CD8-positive, alpha-beta memory T cell (primary cell): ENCODE measurements around the gene MINDY1. TPM values are rescaled to one million over a fixed set of nuclear protein-coding genes. Genes with fewer than 3 reads are reported as not detected.

Experiments
- CTCF ChIA-PET: fragments of 350-600 bp; sonication (Branson Sonifier 250); formaldehyde crosslinking; loops from one replicate; lab custom pipeline; 2021; ENCODE audit warnings: antibody characterized with exemption; lab: Charles Lee
- POLR2A ChIA-PET: fragments of 350-600 bp; sonication (Branson Sonifier 250); formaldehyde crosslinking; loops from one replicate; lab custom pipeline; 2021; ENCODE audit warnings: antibody characterized with exemption; lab: Charles Lee
- DNase-seq, 5 donors: peaks; one replicate each; pipeline versions ENCODE4 v3.0.0 to v3.0.0-alpha.2; 2020 to 2022; ENCODE audit warnings: mixed read lengths in 1 of 5
- H3K27ac ChIP-seq: one replicate; pipeline ENCODE4 v1.7.0; 2013; ENCODE audit warnings: low read depth, mild to moderate bottlenecking, low read length, moderate library complexity
- H3K27me3 ChIP-seq: 2 replicates; pipeline ENCODE4 v1.7.0; 2013; ENCODE audit warnings: low read length, mild to moderate bottlenecking; ENCODE audit not compliant: insufficient read depth, poor library complexity, severe bottlenecking
- H3K36me3 ChIP-seq: 2 replicates; pipeline ENCODE4 v1.7.0; 2013; ENCODE audit warnings: mild to moderate bottlenecking, low read length, moderate library complexity; ENCODE audit not compliant: insufficient read depth
- H3K4me1 ChIP-seq: 2 replicates; pipeline ENCODE4 v1.7.0; 2013; ENCODE audit warnings: mild to moderate bottlenecking, low read length, moderate library complexity; ENCODE audit not compliant: insufficient read depth
- H3K4me3 ChIP-seq: 2 replicates; pipeline ENCODE4 v1.7.0; 2013; ENCODE audit warnings: mild to moderate bottlenecking, low read length
- H3K9me3 ChIP-seq: 2 replicates; pipeline ENCODE4 v1.7.0; 2013; ENCODE audit warnings: mild to moderate bottlenecking, low read length
- H3K27ac Mint-ChIP-seq, 8 donors: one replicate each; pipeline ENCODE4 v1.8.0; 2020 to 2021; ENCODE audit warnings: mixed read lengths in 8 of 8, mild to moderate bottlenecking in 6 of 8, inconsistent platforms in 3 of 8, moderate library complexity in 3 of 8
- H3K27me3 Mint-ChIP-seq, 2 donors: one replicate each; pipeline ENCODE4 v1.8.0; 2020 to 2021; ENCODE audit warnings: mixed read lengths in 2 of 2, mild to moderate bottlenecking in 1 of 2, moderate library complexity in 1 of 2
- H3K36me3 Mint-ChIP-seq, 3 donors: one replicate each; pipeline ENCODE4 v1.8.0; 2020 to 2021; ENCODE audit warnings: mixed read lengths in 3 of 3, inconsistent platforms in 1 of 3, mild to moderate bottlenecking in 1 of 3
- H3K4me1 Mint-ChIP-seq, 3 donors: one replicate each; pipeline ENCODE4 v1.8.0; 2020 to 2021; ENCODE audit warnings: mixed read lengths in 3 of 3, inconsistent platforms in 1 of 3, mild to moderate bottlenecking in 1 of 3
- H3K4me3 Mint-ChIP-seq, 7 donors: one replicate each; pipeline ENCODE4 v1.8.0; 2020 to 2021; ENCODE audit warnings: mixed read lengths in 7 of 7, mild to moderate bottlenecking in 6 of 7, moderate library complexity in 4 of 7, inconsistent platforms in 2 of 7
- H3K9me3 Mint-ChIP-seq, 5 donors: one replicate each; pipeline ENCODE4 v1.8.0; 2020 to 2022; ENCODE audit warnings: mixed read lengths in 5 of 5, mild to moderate bottlenecking in 3 of 5, moderate library complexity in 2 of 5, inconsistent platforms in 1 of 5
- polyA plus RNA-seq: library from polyadenylated mRNA; unstranded; fragments of 300-500 nt; fragmentation: Illumina TruSeq; gene quantifications from one replicate; pipeline ENCODE4 v1.2.3, GENCODE V29; 2021
- total RNA-seq, 2 experiments: library from RNA; stranded (reverse); gene quantifications; one replicate each; pipeline ENCODE4 v1.2.3, GENCODE V29; 2021

Gene MINDY1
- total and polyA plus RNA-seq, 3 experiments from 2014 or later: 1.8 to 6.3 (median 5.7) TPM

GRCh38 chr1:150987924-150988323, 18.8 kb downstream of the MINDY1 start:
- no peaks in the 10 kb centered on the region for H3K4me1 Mint-ChIP-seq
- H3K9me3 Mint-ChIP-seq: no peaks in the 10 kb centered on the region
- peak overlapping the region in 1 of 8 donors; percentile 20 for H3K27ac Mint-ChIP-seq
- CTCF ChIA-PET: interaction anchor here (3.4 kb wide), 1 partner anchor 8 kb away, joined by 14 read pairs; no protein-coding TSS in a partner anchor
- no peaks in the 10 kb centered on the region for H3K9me3 ChIP-seq
- H3K36me3 ChIP-seq: no peaks in the 10 kb centered on the region
- H3K36me3 Mint-ChIP-seq: no peaks in the 10 kb centered on the region
- no peaks in the 10 kb centered on the region for H3K27me3 ChIP-seq
- H3K27ac ChIP-seq: no peak overlapping the region
- H3K27me3 Mint-ChIP-seq: no peaks in the 10 kb centered on the region
- H3K4me3 Mint-ChIP-seq: no peak overlapping the region
- no peak overlapping the region for H3K4me3 ChIP-seq
- H3K4me1 ChIP-seq: no peaks in the 10 kb centered on the region
- POLR2A ChIA-PET: interaction anchor here (0.7 kb wide), 1 partner anchor 421 kb away, joined by 4 read pairs; no protein-coding TSS in a partner anchor
- no peak for DNase-seq

- CTCF ChIA-PET: interaction anchor here (1.5 to 3.4 kb wide), 2 partner anchors 11 to 20 kb away, joined by 4 to 14 read pairs; no protein-coding TSS in a partner anchor
- Mint-ChIP-seq H3K4me1 (no peaks in the 10 kb centered on the region), H3K27ac (peak overlapping the region in 2 of 8 donors; percentile 38 to 78), H3K4me3 (peak overlapping the region in 1 of 7 donors; percentile 61), H3K36me3 (no peaks in the 10 kb centered on the region), H3K27me3 (no peaks in the 10 kb centered on the region), H3K9me3 (no peaks in the 10 kb centered on the region)
- Histone ChIP-seq H3K4me1 (no peaks in the 10 kb centered on the region), H3K4me3 (no peak overlapping the region), H3K36me3 (no peaks in the 10 kb centered on the region), H3K9me3 (no peaks in the 10 kb centered on the region), H3K27ac (no peak overlapping the region), H3K27me3 (no peaks in the 10 kb centered on the region)
- POLR2A ChIA-PET: no interaction called here
- DNase-seq: no peak
Measured at GRCh38 chr1:150985179-150985825, 21.4 kb downstream of the MINDY1 start.

GRCh38 chr1:150981805-150982712, 24.6 kb downstream of the MINDY1 start, which contains the start of gene ANXA9:
ANXA9 (plus strand) TSS chr1:150982292; CDS start chr1:150983106, 814 bp downstream.
- CTCF ChIA-PET: interaction anchor here (0.6 to 9.3 kb wide), 6 partner anchors 13 to 705 kb away, joined by 3 to 46 read pairs (median 3); no protein-coding TSS in a partner anchor
- H3K27ac Mint-ChIP-seq: peak within 1 kb of the TSS in 2 of 8 donors; percentile 24 to 83
- POLR2A ChIA-PET: no interaction called here
- no peak within 1 kb of the TSS for H3K4me3 ChIP-seq
- no peak for DNase-seq
- peaks cover 15 to 19% (median 18%) of the 10 kb centered on the region in 3 donors for H3K4me1 Mint-ChIP-seq
- no peaks in the 10 kb centered on the region for H3K27me3 ChIP-seq
- H3K4me3 Mint-ChIP-seq: no peak within 1 kb of the TSS
- no peaks in the 10 kb centered on the region for H3K27me3 Mint-ChIP-seq
- no peaks in the 10 kb centered on the region for H3K36me3 Mint-ChIP-seq
- no peaks in the 10 kb centered on the region for H3K36me3 ChIP-seq
- no peaks in the 10 kb centered on the region for H3K9me3 ChIP-seq
- H3K9me3 Mint-ChIP-seq: no peaks in the 10 kb centered on the region
- peaks cover 20% of the 10 kb centered on the region for H3K4me1 ChIP-seq
- H3K27ac ChIP-seq: no peak within 1 kb of the TSS

GRCh38 chr1:150981177-150981804, 25.4 kb downstream of the MINDY1 start:
- CTCF ChIA-PET: interaction anchor here (0.6 to 9.3 kb wide), 6 partner anchors 12 to 704 kb away, joined by 3 to 46 read pairs (median 3); no protein-coding TSS in a partner anchor
- Mint-ChIP-seq H3K9me3 (no peaks in the 10 kb centered on the region), H3K36me3 (no peaks in the 10 kb centered on the region), H3K4me3 (no peak overlapping the region), H3K4me1 (peaks cover 23 to 27% (median 26%) of the 10 kb centered on the region in 3 donors), H3K27me3 (no peaks in the 10 kb centered on the region), H3K27ac (peak overlapping the region in 1 of 8 donors; percentile 24)
- no peaks in the 10 kb centered on the region for H3K36me3 ChIP-seq
- H3K27me3 ChIP-seq: no peaks in the 10 kb centered on the region
- H3K27ac ChIP-seq: no peak overlapping the region
- POLR2A ChIA-PET: no interaction called here
- peaks cover 28% of the 10 kb centered on the region for H3K4me1 ChIP-seq
- no peak overlapping the region for H3K4me3 ChIP-seq
- no peak for DNase-seq
- H3K9me3 ChIP-seq: no peaks in the 10 kb centered on the region

- Mint-ChIP-seq H3K27ac (peak overlapping the region in 6 of 8 donors; percentile 38 to 81 (median 64)), H3K4me1 (peaks cover 30 to 37% (median 36%) of the 10 kb centered on the region in 3 donors), H3K36me3 (no peaks in the 10 kb centered on the region), H3K9me3 (no peaks in the 10 kb centered on the region), H3K27me3 (no peaks in the 10 kb centered on the region), H3K4me3 (peak overlapping the region in 6 of 7 donors; percentile 25 to 82 (median 44))
- Histone ChIP-seq H3K9me3 (no peaks in the 10 kb centered on the region), H3K27ac (peak overlapping the region; percentile 48), H3K27me3 (no peaks in the 10 kb centered on the region), H3K4me1 (peaks cover 33% of the 10 kb centered on the region), H3K4me3 (peak overlapping the region; percentile 35), H3K36me3 (no peaks in the 10 kb centered on the region)
- ChIA-PET CTCF (interaction anchor here (0.6 to 9.3 kb wide), 10 partner anchors 10 to 192 kb away, joined by 3 to 46 read pairs (median 3); partner anchors contain the start of gene MINDY1), POLR2A (no interaction called here)
- peak; percentile 80 to 91 (median 84) for DNase-seq
Measured at GRCh38 chr1:150979092-150980056, 27.3 kb downstream of the MINDY1 start.

- CTCF ChIA-PET: interaction anchor here (1.1 to 9.3 kb wide), 2 partner anchors 19 to 54 kb away, joined by 3 to 46 read pairs; no protein-coding TSS in a partner anchor
- H3K9me3 Mint-ChIP-seq: no peaks in the 10 kb centered on the region
- H3K27me3 ChIP-seq: no peaks in the 10 kb centered on the region
- POLR2A ChIA-PET: interaction anchor here (0.5 to 0.6 kb wide), 2 partner anchors 49 to 738 kb away, joined by 3 read pairs; no protein-coding TSS in a partner anchor
- H3K9me3 ChIP-seq: no peaks in the 10 kb centered on the region
- H3K4me3 Mint-ChIP-seq: peak overlapping the region; percentile 51 to 90 (median 78)
- DNase-seq: peak; percentile 52 to 75 (median 60)
- H3K4me1 Mint-ChIP-seq: peaks cover 48 to 55% (median 53%) of the 10 kb centered on the region in 3 donors
- no peaks in the 10 kb centered on the region for H3K36me3 ChIP-seq
- H3K36me3 Mint-ChIP-seq: peaks cover 0 to 3% (median 0%) of the 10 kb centered on the region in 3 donors
- peak overlapping the region; percentile 72 for H3K27ac ChIP-seq
- H3K27ac Mint-ChIP-seq: peak overlapping the region; percentile 59 to 97 (median 84)
- H3K4me1 ChIP-seq: peaks cover 49% of the 10 kb centered on the region
- H3K27me3 Mint-ChIP-seq: no peaks in the 10 kb centered on the region
- H3K4me3 ChIP-seq: peak overlapping the region; percentile 23
Measured at GRCh38 chr1:150976879-150977694, 29.6 kb downstream of the MINDY1 start.
